ENCODE data around the gene IFT27.

Gene IFT27

DNA sequence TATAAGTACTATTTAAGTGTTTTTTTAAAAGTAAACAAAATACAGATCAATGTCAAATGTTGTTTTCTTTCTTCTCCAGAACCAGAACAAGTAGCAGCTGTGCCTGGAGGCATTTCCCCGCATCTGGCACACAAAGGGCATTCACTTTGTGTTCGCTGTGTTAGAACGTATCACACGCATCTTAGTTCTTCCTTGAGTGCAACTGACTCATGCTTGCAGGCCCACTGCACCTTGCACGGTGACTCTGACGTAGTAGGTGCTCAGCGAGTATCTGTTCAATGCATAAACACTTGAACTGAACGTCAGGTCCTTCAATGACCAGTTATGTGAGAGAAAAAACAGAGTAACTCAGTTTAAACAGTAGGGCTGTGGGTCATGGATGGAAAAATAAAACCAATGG lies 3.5 kb downstream of the IFT27 start:
- TF ChIP-seq CTCF (IDR thresholded peaks at IDR 0.05; ENCODE audit: control insufficient read depth, insufficient read depth, low read depth, low read length, missing control alignments), result no peak
- no peak for DNase-seq (ENCODE audit: low read depth)

GRCh38 chr22:36771356-36772063 lies 4.4 kb downstream of the IFT27 start:
- no peak for TF ChIP-seq CTCF (IDR thresholded peaks at IDR 0.05; ENCODE audit: control insufficient read depth, insufficient read depth, low read depth, low read length, missing control alignments)
- H3K4me3 ChIP-seq (ENCODE audit: control insufficient read depth, low read depth, low read length), result no peak overlapping the region
- DNase-seq (ENCODE audit: low read depth), result no peak

More for the DNA sequence above, 3.5 kb downstream of the IFT27 start:
- H3K4me3 ChIP-seq (ENCODE audit: control insufficient read depth, low read depth, low read length), result no peak overlapping the region

GRCh38 chr22:36770513-36771231 lies 5.2 kb downstream of the IFT27 start:
- no peak for DNase-seq (ENCODE audit: low read depth)
- no peak overlapping the region for H3K4me3 ChIP-seq (ENCODE audit: control insufficient read depth, low read depth, low read length)
- TF ChIP-seq CTCF (IDR thresholded peaks at IDR 0.05; ENCODE audit: control insufficient read depth, insufficient read depth, low read depth, low read length, missing control alignments), result no peak

GRCh38 chr22:36769541-36770512 lies 6.1 kb downstream of the IFT27 start:
- no peak overlapping the region for H3K4me3 ChIP-seq (ENCODE audit: control insufficient read depth, low read depth, low read length)
- no peak for DNase-seq (ENCODE audit: low read depth)
- TF ChIP-seq CTCF (IDR thresholded peaks at IDR 0.05; ENCODE audit: control insufficient read depth, insufficient read depth, low read depth, low read length, missing control alignments), result no peak

GRCh38 chr22:36768616-36769015 lies 7.3 kb downstream of the IFT27 start:
- no peak for TF ChIP-seq CTCF (IDR thresholded peaks at IDR 0.05; ENCODE audit: control insufficient read depth, insufficient read depth, low read depth, low read length, missing control alignments)
- no peak for DNase-seq (ENCODE audit: low read depth)
- no peak overlapping the region for H3K4me3 ChIP-seq (ENCODE audit: control insufficient read depth, low read depth, low read length)

DNA sequence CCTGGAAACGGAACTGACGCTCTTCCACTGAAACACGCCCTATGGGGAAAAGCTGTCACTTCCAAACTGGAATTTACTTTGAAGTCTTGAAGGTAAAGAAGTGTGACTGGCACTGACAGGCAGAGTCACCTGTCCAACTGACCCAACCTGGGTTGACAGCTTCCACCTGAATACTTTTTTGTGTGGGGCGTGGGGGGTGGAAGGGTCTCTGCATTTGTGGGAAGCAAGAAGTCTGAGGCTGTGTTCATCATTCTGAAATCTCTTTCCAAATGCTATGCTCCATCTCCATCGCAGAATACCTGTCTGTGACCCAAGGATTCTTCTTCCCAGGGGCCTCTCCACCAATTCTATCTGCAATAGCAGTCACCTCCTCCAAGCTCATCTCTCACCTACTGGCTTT lies 7.8 kb downstream of the IFT27 start:
- TF ChIP-seq CTCF (IDR thresholded peaks at IDR 0.05; ENCODE audit: control insufficient read depth, insufficient read depth, low read depth, low read length, missing control alignments), result no peak
- no peak for DNase-seq (ENCODE audit: low read depth)
- H3K4me3 ChIP-seq (ENCODE audit: control insufficient read depth, low read depth, low read length), result no peak overlapping the region
